ENCODE results near the gene GALNT14. TPM values are rescaled to one million over a fixed set of nuclear protein-coding genes. Genes with fewer than 3 reads are reported as not detected.

Gene GALNT14
- total RNA-seq, 1 donor from 2014 or later: 6.4 TPM

GRCh38 chr2:31067259-31067658, 71.0 kb downstream of the GALNT14 start:
- Histone ChIP-seq H3K9me3 (ENCODE audit: low read depth) (no peaks in the 10 kb centered on the region), H4K20me1 (ENCODE audit: low read depth) (no peaks in the 10 kb centered on the region), H3K4me3 (no peak overlapping the region), H3K4me2 (no peak overlapping the region), H2AFZ (replicated peaks) (no peak overlapping the region), H3F3A (ENCODE audit: low read depth) (no peaks in the 10 kb centered on the region), H3K79me2 (ENCODE audit: low read depth) (no peaks in the 10 kb centered on the region), H3K4me1 (no peaks in the 10 kb centered on the region), H3K9ac (no peak overlapping the region), H3K27me3 (no peaks in the 10 kb centered on the region), H3K27ac (no peak overlapping the region), H3K36me3 (no peaks in the 10 kb centered on the region)
- Mint-ChIP-seq H3K4me3 (no peak overlapping the region), H3K9me3 (no peaks in the 10 kb centered on the region), H3K36me3 (no peaks in the 10 kb centered on the region), H3K27ac (no peak overlapping the region), H3K27me3 (ENCODE audit: insufficient read depth, low read depth) (no peaks in the 10 kb centered on the region), H3K4me1 (no peaks in the 10 kb centered on the region)
- DNase-seq (ENCODE audit: low spot score): no peak
- TF ChIP-seq EZH2phosphoT487 (IDR thresholded peaks at IDR 0.05) (no peak), CTCF (IDR thresholded peaks at IDR 0.05) (peak; percentile 23)

DNA sequence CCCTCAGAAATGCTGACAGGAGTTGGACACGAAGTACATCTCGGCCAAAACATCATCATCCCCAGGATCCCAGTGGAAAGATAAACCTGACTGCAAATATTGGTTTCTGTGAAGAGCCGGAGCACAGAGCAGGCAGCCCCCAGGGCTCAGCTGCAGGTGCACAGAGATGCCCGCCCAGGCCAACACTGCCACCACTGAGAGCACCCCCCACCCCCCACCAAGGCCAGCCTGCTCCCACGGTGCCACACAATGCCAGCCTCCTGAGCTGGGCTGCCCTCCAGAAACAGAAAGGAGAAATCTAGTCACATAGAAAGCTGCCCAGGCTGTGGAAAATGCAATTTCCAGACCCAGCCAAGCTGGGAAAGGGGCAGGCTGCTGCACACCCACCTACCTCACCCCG, 71.7 kb downstream of the GALNT14 start:
- H3K4me1 Mint-ChIP-seq: no peaks in the 10 kb centered on the region
- no peaks in the 10 kb centered on the region for H3K36me3 ChIP-seq
- H4K20me1 ChIP-seq (ENCODE audit: low read depth): no peaks in the 10 kb centered on the region
- H2AFZ ChIP-seq (replicated peaks): no peak overlapping the region
- no peaks in the 10 kb centered on the region for H3K9me3 ChIP-seq (ENCODE audit: low read depth)
- H3K4me2 ChIP-seq: no peak overlapping the region
- no peak for DNase-seq (ENCODE audit: low spot score)
- H3K9me3 Mint-ChIP-seq: no peaks in the 10 kb centered on the region
- H3K27me3 ChIP-seq: no peaks in the 10 kb centered on the region
- H3K4me3 Mint-ChIP-seq: no peak overlapping the region
- no peak overlapping the region for H3K27ac Mint-ChIP-seq
- H3K36me3 Mint-ChIP-seq: no peaks in the 10 kb centered on the region
- no peaks in the 10 kb centered on the region for H3K4me1 ChIP-seq
- TF ChIP-seq EZH2phosphoT487 (IDR thresholded peaks at IDR 0.05) (no peak), EZH2 (IDR thresholded peaks at IDR 0.05) (no peak), CTCF (IDR thresholded peaks at IDR 0.05) (no peak)
- no peaks in the 10 kb centered on the region for H3K27me3 Mint-ChIP-seq (ENCODE audit: insufficient read depth, low read depth)
- H3K9ac ChIP-seq: no peak overlapping the region
- H3K27ac ChIP-seq: no peak overlapping the region
- H3F3A ChIP-seq (ENCODE audit: low read depth): no peaks in the 10 kb centered on the region
- H3K4me3 ChIP-seq: no peak overlapping the region
- H3K79me2 ChIP-seq (ENCODE audit: low read depth): no peaks in the 10 kb centered on the region

DNA sequence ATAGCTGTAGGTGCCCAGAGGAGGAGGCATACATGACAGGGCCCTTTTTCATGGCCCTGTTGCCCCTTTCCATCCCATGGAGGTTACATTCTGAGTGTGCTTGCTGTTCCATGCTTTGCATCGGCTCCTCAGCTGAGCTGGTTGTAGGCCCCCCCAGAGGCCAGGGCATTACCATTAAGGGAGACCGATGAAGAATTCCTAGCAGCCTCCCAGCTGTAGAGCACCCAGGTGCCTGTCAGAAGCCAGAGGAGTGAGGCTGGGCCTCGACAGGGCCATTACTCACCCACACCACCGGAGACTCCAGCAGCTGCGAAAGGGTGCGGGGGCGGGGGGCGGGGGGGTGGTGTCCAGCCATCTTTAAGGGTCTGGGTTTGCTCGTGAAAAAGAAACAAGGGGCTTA, 72.2 kb downstream of the GALNT14 start:
- Mint-ChIP-seq H3K36me3 (no peaks in the 10 kb centered on the region), H3K27ac (no peak overlapping the region), H3K4me3 (no peak overlapping the region), H3K9me3 (peaks cover under 1% of the 10 kb centered on the region), H3K27me3 (ENCODE audit: insufficient read depth, low read depth) (no peaks in the 10 kb centered on the region), H3K4me1 (no peaks in the 10 kb centered on the region)
- Histone ChIP-seq H3K4me3 (no peak overlapping the region), H4K20me1 (ENCODE audit: low read depth) (no peaks in the 10 kb centered on the region), H3F3A (ENCODE audit: low read depth) (no peaks in the 10 kb centered on the region), H3K36me3 (no peaks in the 10 kb centered on the region), H3K9ac (no peak overlapping the region), H3K79me2 (ENCODE audit: low read depth) (no peaks in the 10 kb centered on the region), H2AFZ (replicated peaks) (no peak overlapping the region), H3K4me1 (no peaks in the 10 kb centered on the region), H3K27me3 (no peaks in the 10 kb centered on the region), H3K9me3 (ENCODE audit: low read depth) (no peaks in the 10 kb centered on the region), H3K27ac (no peak overlapping the region), H3K4me2 (no peak overlapping the region)
- no peak for TF ChIP-seq CTCF (IDR thresholded peaks at IDR 0.05)
- TF ChIP-seq EZH2phosphoT487 (IDR thresholded peaks at IDR 0.05): no peak
- no peak for TF ChIP-seq EZH2 (IDR thresholded peaks at IDR 0.05)
- DNase-seq (ENCODE audit: low spot score): no peak

- Histone ChIP-seq H4K20me1 (ENCODE audit: low read depth) (no peaks in the 10 kb centered on the region), H3K27ac (no peak overlapping the region), H3K79me2 (ENCODE audit: low read depth) (no peaks in the 10 kb centered on the region), H3K36me3 (no peaks in the 10 kb centered on the region), H3K4me2 (no peak overlapping the region), H3K4me3 (no peak overlapping the region), H3K27me3 (no peaks in the 10 kb centered on the region), H3F3A (ENCODE audit: low read depth) (no peaks in the 10 kb centered on the region), H3K9ac (no peak overlapping the region), H3K9me3 (ENCODE audit: low read depth) (no peaks in the 10 kb centered on the region), H2AFZ (replicated peaks) (no peak overlapping the region), H3K4me1 (no peaks in the 10 kb centered on the region)
- H3K36me3 Mint-ChIP-seq: no peaks in the 10 kb centered on the region
- DNase-seq (ENCODE audit: low spot score): no peak
- H3K27me3 Mint-ChIP-seq (ENCODE audit: insufficient read depth, low read depth): no peaks in the 10 kb centered on the region
- peaks cover 3% of the 10 kb centered on the region for H3K9me3 Mint-ChIP-seq
- TF ChIP-seq EZH2phosphoT487 (IDR thresholded peaks at IDR 0.05) (no peak), CTCF (IDR thresholded peaks at IDR 0.05) (no peak), EZH2 (IDR thresholded peaks at IDR 0.05) (no peak)
- no peak overlapping the region for H3K4me3 Mint-ChIP-seq
- H3K27ac Mint-ChIP-seq: no peak overlapping the region
- H3K4me1 Mint-ChIP-seq: no peaks in the 10 kb centered on the region
Measured at GRCh38 chr2:31065356-31065755, 72.9 kb downstream of the GALNT14 start.
